ENCODE measurements around the gene POR.
"Not testable (repeated sequence)": the region's sequence is repeated elsewhere in the genome, so short reads cannot be mapped to it uniquely, and the experiment has no call there.

- not testable (repeated sequence) for TF ChIP-seq CTCF (IDR thresholded peaks at IDR 0.05; ENCODE audit: poor library complexity); EZH2phosphoT487 (IDR thresholded peaks at IDR 0.05; ENCODE audit: low read depth, severe bottlenecking, unreplicated experiment); EZH2 (IDR thresholded peaks at IDR 0.05; ENCODE audit: borderline replicate concordance)
These were observed 90.0 kb downstream of the POR start for GRCh38 chr7:76005004-76005403.
